ENCODE results near the gene CHAF1B. TPM values are rescaled to one million over a fixed set of nuclear protein-coding genes. Genes with fewer than 3 reads are reported as not detected.

CHAF1B gene
- total and polyA plus RNA-seq, 9 of the 15 experiments (the other 6 are each of a cell fraction or from before 2014, with no cell fraction given), result 7.5 to 36.8 (median 21.0) TPM

GRCh38 chr21:36400719-36401118 lies 15.5 kb downstream of the CHAF1B start (continued):
- no peak for TF ChIP-seq ZNF445 (CRISPR knock-in tag; IDR thresholded peaks at IDR 0.05; ENCODE audit: low read depth)
- no peak for TF ChIP-seq XRCC3 (IDR thresholded peaks at IDR 0.05)

GRCh38 chr21:36402339-36402738 lies 17.1 kb downstream of the CHAF1B start:
- Histone ChIP-seq H3K4me2 (ENCODE audit: insufficient read depth, low read length) (no peak overlapping the region), H2AFZ (ENCODE audit: low read depth, low read length) (no peak overlapping the region), H3K9me1 (ENCODE audit: control insufficient read depth, insufficient read depth, low read length) (no peaks in the 10 kb centered on the region), H3K4me1 (replicated peaks in 1 of 2; ENCODE audit: control insufficient read depth in 2 of 2, insufficient read depth in 2 of 2, low read length in 2 of 2) (no peaks in the 10 kb centered on the region), H3K9me3 (replicated peaks; ENCODE audit: control insufficient read depth, insufficient read depth, low read depth, low read length) (no peaks in the 10 kb centered on the region), H4K20me1 (replicated peaks; ENCODE audit: control insufficient read depth, insufficient read depth, low read length) (no peaks in the 10 kb centered on the region), H3K27me3 (ENCODE audit: control insufficient read depth in 2 of 2, insufficient read depth in 2 of 2, low read length in 2 of 2) (no peaks in the 10 kb centered on the region; a peak in 1 of 5 replicates), H3K36me3 (ENCODE audit: control insufficient read depth, insufficient read depth, low read length) (peaks cover 64% of the 10 kb centered on the region), H3K9ac (ENCODE audit: insufficient read depth in 1 of 2, low read depth in 2 of 2, low read length in 2 of 2) (no peak overlapping the region), H3K27ac (ENCODE audit: extremely low read depth, low read depth, low read length) (no peak overlapping the region), H3K4me3 (no peak overlapping the region), H3K79me2 (ENCODE audit: control insufficient read depth, insufficient read depth, low read length) (no peaks in the 10 kb centered on the region)
- ATAC-seq (no peak), DNase-seq (ENCODE audit: extremely low read depth in 1 of 4, low spot score in 3 of 4) (no peak), FAIRE-seq (no peak)
- ChIA-PET POLR2A (interaction anchor here (0.9 kb wide), 1 partner anchor 15 kb away, joined by 3 read pairs; no protein-coding TSS in a partner anchor), CTCF (ENCODE audit: low intra/inter-chr PET ratio) (no interaction called here)
- TF ChIP-seq POLR3G (IDR thresholded peaks at IDR 0.05; ENCODE audit: extremely low read depth, insufficient read length, insufficient replicate concordance), result no peak
- no peak for TF ChIP-seq ZNF134 (CRISPR knock-in tag; conservative IDR thresholded peaks at IDR 0.05)
- TF ChIP-seq MXI1 (IDR thresholded peaks at IDR 0.05; ENCODE audit: low read depth, low read length), result no peak
- TF ChIP-seq ZNF232 (CRISPR knock-in tag; IDR thresholded peaks at IDR 0.05), result no peak
- TF ChIP-seq ZBTB12 (CRISPR knock-in tag; IDR thresholded peaks at IDR 0.05), result no peak
- in situ Hi-C loops (cut with MboI), result no loop called here
- intact Hi-C loops (cut with micrococcal nuclease), result no loop called here
- no TSS peak for BruUV-seq (replicated peaks)
- WGBS (ENCODE audit: insufficient coverage, low coverage, missing lambda C conversion rate), result 75% methylated on average over 1 of the region's 1 CpG
